ENCODE data around the gene DLX2.
"Not testable (repeated sequence)": the region's sequence is repeated elsewhere in the genome, so short reads cannot be mapped to it uniquely, and the experiment has no call there.

Gene DLX2

GRCh38 chr2:172129404-172129803 is 26.7 kb upstream of the DLX2 start:
- H3K27me3 ChIP-seq (ENCODE audit: control insufficient read depth in 5 of 5, insufficient read depth in 4 of 5, low read length in 5 of 5) = no peaks in the 10 kb centered on the region

DNA sequence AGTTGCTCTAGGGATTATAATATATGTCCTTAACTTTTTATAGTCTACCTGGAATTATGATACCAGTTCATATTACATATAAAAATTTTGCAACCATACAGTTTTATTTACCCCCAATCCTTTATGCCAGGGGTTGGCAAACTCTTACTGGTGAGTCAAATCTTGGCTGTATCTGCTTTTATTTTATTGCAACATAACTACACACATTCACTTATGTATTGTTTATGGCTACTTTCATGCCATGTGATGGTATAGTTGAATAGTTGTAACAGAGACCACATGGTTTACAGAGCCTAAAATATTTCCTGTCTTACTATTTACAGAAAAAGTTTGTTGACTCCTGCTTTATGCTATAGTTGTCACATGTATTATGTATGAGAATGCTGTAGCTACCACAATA is 25.8 kb upstream of the DLX2 start:
- no peak overlapping the region for H3K27ac ChIP-seq (ENCODE audit: low read depth, low read length)
- no peak overlapping the region for H3K4me3 ChIP-seq (ENCODE audit: low read depth in 1 of 5, low read length in 5 of 5)
- no peaks in the 10 kb centered on the region for H3K27me3 ChIP-seq (ENCODE audit: control insufficient read depth in 5 of 5, insufficient read depth in 4 of 5, low read length in 5 of 5)

More at GRCh38 chr2:172129404-172129803, 26.7 kb upstream of the DLX2 start:
- no peak overlapping the region for H3K4me3 ChIP-seq (ENCODE audit: low read depth in 1 of 5, low read length in 5 of 5)
- no peak overlapping the region for H3K27ac ChIP-seq (ENCODE audit: low read depth, low read length)
- H3K9me3 ChIP-seq (ENCODE audit: control insufficient read depth in 5 of 5, low read length in 5 of 5) = no peaks in the 10 kb centered on the region
- H3K9ac ChIP-seq (ENCODE audit: low read length in 5 of 5) = no peak overlapping the region
- H3K4me1 ChIP-seq (ENCODE audit: control insufficient read depth in 5 of 5, insufficient read depth in 5 of 5, low read length in 5 of 5) = no peaks in the 10 kb centered on the region
- H3K36me3 ChIP-seq (ENCODE audit: control insufficient read depth in 5 of 5, insufficient read depth in 5 of 5, low read length in 5 of 5) = no peaks in the 10 kb centered on the region

GRCh38 chr2:172120118-172120517 is 17.4 kb upstream of the DLX2 start:
- no peaks in the 10 kb centered on the region for H3K36me3 ChIP-seq (ENCODE audit: control insufficient read depth in 5 of 5, insufficient read depth in 5 of 5, low read length in 5 of 5)
- no peak overlapping the region for H3K4me3 ChIP-seq (ENCODE audit: low read depth in 1 of 5, low read length in 5 of 5)
- peaks cover 0 to 5% (median 0%) of the 10 kb centered on the region in 5 donors for H3K4me1 ChIP-seq (ENCODE audit: control insufficient read depth in 5 of 5, insufficient read depth in 5 of 5, low read length in 5 of 5)
- H3K9ac ChIP-seq (ENCODE audit: low read length in 5 of 5) = no peak overlapping the region
- H3K27me3 ChIP-seq (ENCODE audit: control insufficient read depth in 5 of 5, insufficient read depth in 4 of 5, low read length in 5 of 5) = peaks cover 0 to 3% (median 0%) of the 10 kb centered on the region in 5 donors
- H3K9me3 ChIP-seq (ENCODE audit: control insufficient read depth in 5 of 5, low read length in 5 of 5) = no peaks in the 10 kb centered on the region
- H3K27ac ChIP-seq (ENCODE audit: low read depth, low read length) = no peak overlapping the region

More for the DNA sequence above, 25.8 kb upstream of the DLX2 start:
- Histone ChIP-seq H3K9ac (ENCODE audit: low read length in 5 of 5) (no peak overlapping the region), H3K9me3 (ENCODE audit: control insufficient read depth in 5 of 5, low read length in 5 of 5) (no peaks in the 10 kb centered on the region), H3K4me1 (ENCODE audit: control insufficient read depth in 5 of 5, insufficient read depth in 5 of 5, low read length in 5 of 5) (no peaks in the 10 kb centered on the region), H3K36me3 (ENCODE audit: control insufficient read depth in 5 of 5, insufficient read depth in 5 of 5, low read length in 5 of 5) (no peaks in the 10 kb centered on the region)

DNA sequence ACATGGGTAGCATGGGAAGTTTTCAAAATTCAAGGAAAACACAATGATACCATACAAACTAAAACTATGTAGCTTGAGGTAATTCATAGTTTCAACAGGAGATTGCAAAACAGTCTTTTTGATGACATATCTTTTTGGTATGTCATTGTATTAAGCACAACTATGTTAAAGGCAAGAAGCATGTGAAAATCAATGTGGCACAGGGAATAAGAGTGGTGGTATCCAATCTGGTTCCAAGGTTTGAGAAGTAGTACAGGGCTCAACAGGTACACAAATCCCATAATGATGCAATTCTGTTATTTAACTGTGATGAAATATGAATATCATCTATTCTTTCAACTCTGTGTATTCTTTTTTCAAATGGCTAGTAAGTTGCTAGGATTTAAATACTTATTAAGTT is 16.4 kb upstream of the DLX2 start:
- Histone ChIP-seq H3K9me3 (ENCODE audit: control insufficient read depth in 5 of 5, low read length in 5 of 5) (no peaks in the 10 kb centered on the region), H3K4me3 (ENCODE audit: low read depth in 1 of 5, low read length in 5 of 5) (no peak overlapping the region), H3K36me3 (ENCODE audit: control insufficient read depth in 5 of 5, insufficient read depth in 5 of 5, low read length in 5 of 5) (no peaks in the 10 kb centered on the region), H3K4me1 (ENCODE audit: control insufficient read depth in 5 of 5, insufficient read depth in 5 of 5, low read length in 5 of 5) (peaks cover 0 to 5% (median 0%) of the 10 kb centered on the region in 5 donors), H3K27ac (ENCODE audit: low read depth, low read length) (no peak overlapping the region), H3K27me3 (ENCODE audit: control insufficient read depth in 5 of 5, insufficient read depth in 4 of 5, low read length in 5 of 5) (peaks cover 0 to 3% (median 0%) of the 10 kb centered on the region in 5 donors), H3K9ac (ENCODE audit: low read length in 5 of 5) (no peak overlapping the region)

DNA sequence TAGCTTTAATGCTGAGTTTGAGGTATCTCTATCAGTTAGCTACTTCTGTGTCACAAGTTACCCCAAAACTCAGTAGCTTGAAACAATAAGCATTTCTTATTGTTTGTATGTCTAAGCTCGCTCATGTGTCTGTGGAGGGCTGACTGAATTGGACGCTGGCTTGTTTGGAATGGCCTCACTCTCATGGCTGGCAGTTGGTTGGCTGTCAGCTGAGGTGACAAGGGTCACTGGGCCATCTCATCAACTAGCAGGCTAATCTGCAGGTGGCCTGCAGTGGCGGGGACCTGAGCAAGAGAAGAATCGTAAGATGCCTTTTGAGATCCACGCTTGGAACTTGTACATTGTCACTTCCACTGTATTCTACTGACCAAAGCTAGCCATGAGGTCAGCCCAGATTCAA is 13.4 kb upstream of the DLX2 start:
- Histone ChIP-seq H3K9ac (ENCODE audit: low read length in 5 of 5) (no peak overlapping the region), H3K36me3 (ENCODE audit: control insufficient read depth in 5 of 5, insufficient read depth in 5 of 5, low read length in 5 of 5) (no peaks in the 10 kb centered on the region), H3K27me3 (ENCODE audit: control insufficient read depth in 5 of 5, insufficient read depth in 4 of 5, low read length in 5 of 5) (peaks cover 0 to 7% (median 0%) of the 10 kb centered on the region in 5 donors), H3K4me3 (ENCODE audit: low read depth in 1 of 5, low read length in 5 of 5) (no peak overlapping the region), H3K4me1 (ENCODE audit: control insufficient read depth in 5 of 5, insufficient read depth in 5 of 5, low read length in 5 of 5) (peaks cover 0 to 5% (median 0%) of the 10 kb centered on the region in 5 donors), H3K27ac (ENCODE audit: low read depth, low read length) (no peak overlapping the region), H3K9me3 (ENCODE audit: control insufficient read depth in 5 of 5, low read length in 5 of 5) (no peaks in the 10 kb centered on the region)

GRCh38 chr2:172114579-172114978 is 11.9 kb upstream of the DLX2 start:
- Histone ChIP-seq H3K9me3 (ENCODE audit: control insufficient read depth in 5 of 5, low read length in 5 of 5) (no peaks in the 10 kb centered on the region), H3K4me1 (ENCODE audit: control insufficient read depth in 5 of 5, insufficient read depth in 5 of 5, low read length in 5 of 5) (peaks cover 0 to 5% (median 0%) of the 10 kb centered on the region in 5 donors), H3K36me3 (ENCODE audit: control insufficient read depth in 5 of 5, insufficient read depth in 5 of 5, low read length in 5 of 5) (no peaks in the 10 kb centered on the region), H3K27me3 (ENCODE audit: control insufficient read depth in 5 of 5, insufficient read depth in 4 of 5, low read length in 5 of 5) (peaks cover 6 to 15% (median 7%) of the 10 kb centered on the region in 5 donors), H3K27ac (ENCODE audit: low read depth, low read length) (no peak overlapping the region), H3K4me3 (ENCODE audit: low read depth in 1 of 5, low read length in 5 of 5) (no peak overlapping the region), H3K9ac (ENCODE audit: low read length in 5 of 5) (no peak overlapping the region)

DNA sequence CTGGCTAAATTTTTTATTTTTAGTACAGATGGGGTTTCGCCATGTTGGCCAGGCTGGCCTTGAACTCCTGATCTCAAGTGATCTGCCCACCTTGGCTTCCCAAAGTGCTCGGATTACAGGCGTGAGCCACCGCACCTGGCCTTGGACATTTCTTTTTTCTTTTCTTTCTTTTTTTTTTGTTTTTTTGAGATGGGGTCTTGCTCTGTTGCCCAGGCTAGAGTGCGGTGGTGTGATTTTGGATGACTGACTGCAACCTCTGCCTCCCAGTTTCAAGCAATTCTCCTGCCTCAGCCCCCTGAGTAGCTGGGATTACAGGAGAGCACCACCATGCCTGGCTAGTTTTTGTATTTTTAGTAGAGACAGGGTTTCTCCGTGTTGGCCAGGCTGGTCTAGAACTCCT is 11.5 kb upstream of the DLX2 start:
- peaks cover 7 to 19% (median 9%) of the 10 kb centered on the region in 5 donors for H3K27me3 ChIP-seq (ENCODE audit: control insufficient read depth in 5 of 5, insufficient read depth in 4 of 5, low read length in 5 of 5)
- not testable (repeated sequence) for H3K4me1 ChIP-seq (ENCODE audit: control insufficient read depth in 5 of 5, insufficient read depth in 5 of 5, low read length in 5 of 5); H3K9ac ChIP-seq (ENCODE audit: low read length in 5 of 5); H3K4me3 ChIP-seq (ENCODE audit: low read depth in 1 of 5, low read length in 5 of 5); H3K27ac ChIP-seq (ENCODE audit: low read depth, low read length); H3K36me3 ChIP-seq (ENCODE audit: control insufficient read depth in 5 of 5, insufficient read depth in 5 of 5, low read length in 5 of 5); H3K9me3 ChIP-seq (ENCODE audit: control insufficient read depth in 5 of 5, low read length in 5 of 5)

DNA sequence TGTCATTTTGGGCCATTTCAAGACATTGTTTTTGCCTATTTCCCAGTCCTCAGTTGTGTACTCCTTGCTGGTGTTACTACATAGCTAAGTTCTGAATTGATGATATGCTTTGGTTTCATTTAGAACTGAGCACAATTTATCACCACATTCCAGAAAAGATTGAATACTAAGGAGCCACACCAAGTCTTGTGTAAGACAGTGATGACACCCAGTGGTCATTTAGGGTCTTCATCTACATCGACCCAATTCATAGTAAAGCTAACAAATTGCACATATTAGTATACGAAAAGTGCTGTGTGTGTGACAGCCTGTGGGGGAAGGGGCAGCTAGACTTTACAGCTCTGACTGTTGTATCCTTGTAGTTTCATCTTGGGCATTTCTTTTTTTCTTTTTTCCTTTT is 10.9 kb upstream of the DLX2 start:
- Histone ChIP-seq H3K9ac (ENCODE audit: low read length in 5 of 5) (no peak overlapping the region), H3K9me3 (ENCODE audit: control insufficient read depth in 5 of 5, low read length in 5 of 5) (no peaks in the 10 kb centered on the region), H3K4me1 (ENCODE audit: control insufficient read depth in 5 of 5, insufficient read depth in 5 of 5, low read length in 5 of 5) (peaks cover 0 to under 1% (median 0%) of the 10 kb centered on the region in 5 donors), H3K27ac (ENCODE audit: low read depth, low read length) (no peak overlapping the region), H3K27me3 (ENCODE audit: control insufficient read depth in 5 of 5, insufficient read depth in 4 of 5, low read length in 5 of 5) (peaks cover 8 to 21% (median 13%) of the 10 kb centered on the region in 5 donors), H3K36me3 (ENCODE audit: control insufficient read depth in 5 of 5, insufficient read depth in 5 of 5, low read length in 5 of 5) (no peaks in the 10 kb centered on the region), H3K4me3 (ENCODE audit: low read depth in 1 of 5, low read length in 5 of 5) (no peak overlapping the region)

DNA sequence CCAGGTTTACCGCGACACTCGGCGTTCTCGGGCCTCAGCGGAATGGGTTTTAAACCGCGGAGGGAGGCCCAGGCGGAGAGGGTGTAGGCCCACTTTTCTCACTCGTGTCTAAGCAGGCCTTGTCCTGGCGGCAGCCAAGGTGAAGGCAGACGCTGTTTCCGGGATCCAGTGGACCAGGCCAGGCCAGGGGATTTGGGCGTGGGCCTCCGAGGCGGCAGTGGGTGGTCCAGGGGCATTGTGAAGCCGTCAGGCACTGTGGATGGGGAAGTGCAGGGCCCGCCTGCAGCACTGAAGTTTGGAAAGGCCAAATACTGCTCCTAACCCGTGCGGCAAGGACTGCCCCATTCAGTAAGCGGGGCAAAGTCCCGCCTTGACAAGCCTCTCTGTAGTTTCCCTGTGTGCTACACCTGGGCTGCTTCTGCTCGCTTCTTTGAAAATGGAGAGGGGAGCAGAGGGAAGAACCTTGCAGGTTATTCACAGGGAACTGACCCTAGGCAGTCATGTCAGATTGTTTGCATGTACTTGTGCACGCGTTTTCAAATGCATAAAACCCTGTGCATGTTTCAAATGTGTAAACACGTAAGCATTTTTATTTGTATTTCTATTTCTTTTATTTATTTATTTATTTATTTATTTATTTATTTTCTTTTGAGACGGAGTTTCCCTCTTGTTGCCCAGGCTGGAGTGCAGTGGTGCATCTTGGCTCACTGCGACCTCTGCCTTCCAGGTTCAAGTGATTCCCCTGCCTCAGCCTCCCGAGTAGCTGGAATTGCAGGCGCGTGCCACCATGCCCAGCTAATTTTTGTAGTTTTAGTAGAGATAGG is 7.5 kb upstream of the DLX2 start:
- H3K27me3 ChIP-seq (ENCODE audit: control insufficient read depth in 5 of 5, insufficient read depth in 4 of 5, low read length in 5 of 5) = peaks cover 36 to 52% (median 43%) of the 10 kb centered on the region in 5 donors
- H3K9me3 ChIP-seq (ENCODE audit: control insufficient read depth in 5 of 5, low read length in 5 of 5) = peaks cover 0 to 4% (median 0%) of the 10 kb centered on the region in 5 donors
- peaks cover 0 to 22% (median 21%) of the 10 kb centered on the region in 5 donors for H3K4me1 ChIP-seq (ENCODE audit: control insufficient read depth in 5 of 5, insufficient read depth in 5 of 5, low read length in 5 of 5)

DNA sequence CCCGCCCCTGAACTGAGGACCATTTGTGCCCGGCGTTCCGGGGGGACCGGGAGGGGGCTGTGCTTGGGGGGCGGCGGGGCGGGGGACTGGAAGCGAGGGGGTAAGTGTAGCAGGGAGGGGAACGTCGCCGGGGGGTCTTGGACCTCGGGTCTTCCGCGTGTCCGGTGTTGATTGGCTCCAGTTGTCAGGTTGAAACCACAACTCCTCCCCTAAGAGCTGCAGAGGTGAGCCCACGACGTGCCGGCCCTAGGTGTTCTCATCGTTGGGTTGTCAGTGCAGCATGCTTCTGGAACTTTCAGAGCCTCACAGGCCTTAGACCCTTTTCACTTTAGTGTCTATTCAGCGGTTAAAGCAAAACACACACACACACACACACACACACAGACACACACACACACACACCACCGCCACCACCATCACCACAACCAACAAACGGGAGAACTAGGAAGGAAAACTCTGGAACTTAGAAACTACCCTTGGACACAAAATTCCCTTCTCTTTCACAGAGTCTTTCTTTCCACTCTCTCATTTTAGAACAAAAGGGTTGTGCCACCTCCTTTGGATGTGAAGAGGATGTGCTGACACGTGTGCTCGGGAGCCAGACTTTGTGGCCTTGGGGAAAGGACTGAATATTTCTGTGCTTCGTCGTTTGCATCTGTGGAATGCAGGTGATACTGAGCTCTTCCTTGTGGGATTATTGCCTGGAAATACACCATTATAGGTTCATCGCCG is 6.7 kb upstream of the DLX2 start:
- Histone ChIP-seq H3K27me3 (ENCODE audit: control insufficient read depth in 5 of 5, insufficient read depth in 4 of 5, low read length in 5 of 5) (peaks cover 39 to 56% (median 48%) of the 10 kb centered on the region in 5 donors), H3K4me3 (ENCODE audit: low read depth in 1 of 5, low read length in 5 of 5) (no peak overlapping the region), H3K4me1 (ENCODE audit: control insufficient read depth in 5 of 5, insufficient read depth in 5 of 5, low read length in 5 of 5) (peaks cover 0 to 22% (median 21%) of the 10 kb centered on the region in 5 donors), H3K36me3 (ENCODE audit: control insufficient read depth in 5 of 5, insufficient read depth in 5 of 5, low read length in 5 of 5) (no peaks in the 10 kb centered on the region), H3K9ac (ENCODE audit: low read length in 5 of 5) (no peak overlapping the region), H3K9me3 (ENCODE audit: control insufficient read depth in 5 of 5, low read length in 5 of 5) (peaks cover 0 to 4% (median 0%) of the 10 kb centered on the region in 5 donors), H3K27ac (ENCODE audit: low read depth, low read length) (no peak overlapping the region)

More for the DNA sequence above, 7.5 kb upstream of the DLX2 start:
- Histone ChIP-seq H3K27ac (ENCODE audit: low read depth, low read length) (no peak overlapping the region), H3K4me3 (ENCODE audit: low read depth in 1 of 5, low read length in 5 of 5) (no peak overlapping the region), H3K36me3 (ENCODE audit: control insufficient read depth in 5 of 5, insufficient read depth in 5 of 5, low read length in 5 of 5) (no peaks in the 10 kb centered on the region), H3K9ac (ENCODE audit: low read length in 5 of 5) (no peak overlapping the region)

Measured in subcutaneous abdominal adipose tissue (tissue), 5 donors.